Measurements from ENCODE around the gene MAPK10. TPM values are rescaled to one million over a fixed set of nuclear protein-coding genes. Genes with fewer than 3 reads are reported as not detected.

Gene MAPK10
- total and polyA plus RNA-seq, 4 donors, result 0.82 to 3.6 (median 2.3) TPM

GRCh38 chr4:86233090-86233489 is 126.8 kb downstream of the MAPK10 start:
- TF ChIP-seq TAF1 (conservative IDR thresholded peaks at IDR 0.05), result no peak
- TF ChIP-seq NR2F2 (IDR thresholded peaks at IDR 0.05), result no peak
- TF ChIP-seq, protein P1, sequence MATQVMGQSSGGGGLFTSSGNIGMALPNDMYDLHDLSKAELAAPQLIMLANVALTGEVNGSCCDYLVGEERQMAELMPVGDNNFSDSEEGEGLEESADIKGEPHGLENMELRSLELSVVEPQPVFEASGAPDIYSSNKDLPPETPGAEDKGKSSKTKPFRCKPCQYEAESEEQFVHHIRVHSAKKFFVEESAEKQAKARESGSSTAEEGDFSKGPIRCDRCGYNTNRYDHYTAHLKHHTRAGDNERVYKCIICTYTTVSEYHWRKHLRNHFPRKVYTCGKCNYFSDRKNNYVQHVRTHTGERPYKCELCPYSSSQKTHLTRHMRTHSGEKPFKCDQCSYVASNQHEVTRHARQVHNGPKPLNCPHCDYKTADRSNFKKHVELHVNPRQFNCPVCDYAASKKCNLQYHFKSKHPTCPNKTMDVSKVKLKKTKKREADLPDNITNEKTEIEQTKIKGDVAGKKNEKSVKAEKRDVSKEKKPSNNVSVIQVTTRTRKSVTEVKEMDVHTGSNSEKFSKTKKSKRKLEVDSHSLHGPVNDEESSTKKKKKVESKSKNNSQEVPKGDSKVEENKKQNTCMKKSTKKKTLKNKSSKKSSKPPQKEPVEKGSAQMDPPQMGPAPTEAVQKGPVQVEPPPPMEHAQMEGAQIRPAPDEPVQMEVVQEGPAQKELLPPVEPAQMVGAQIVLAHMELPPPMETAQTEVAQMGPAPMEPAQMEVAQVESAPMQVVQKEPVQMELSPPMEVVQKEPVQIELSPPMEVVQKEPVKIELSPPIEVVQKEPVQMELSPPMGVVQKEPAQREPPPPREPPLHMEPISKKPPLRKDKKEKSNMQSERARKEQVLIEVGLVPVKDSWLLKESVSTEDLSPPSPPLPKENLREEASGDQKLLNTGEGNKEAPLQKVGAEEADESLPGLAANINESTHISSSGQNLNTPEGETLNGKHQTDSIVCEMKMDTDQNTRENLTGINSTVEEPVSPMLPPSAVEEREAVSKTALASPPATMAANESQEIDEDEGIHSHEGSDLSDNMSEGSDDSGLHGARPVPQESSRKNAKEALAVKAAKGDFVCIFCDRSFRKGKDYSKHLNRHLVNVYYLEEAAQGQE (IDR thresholded peaks at IDR 0.05), result no peak
- TF ChIP-seq, protein P2, sequence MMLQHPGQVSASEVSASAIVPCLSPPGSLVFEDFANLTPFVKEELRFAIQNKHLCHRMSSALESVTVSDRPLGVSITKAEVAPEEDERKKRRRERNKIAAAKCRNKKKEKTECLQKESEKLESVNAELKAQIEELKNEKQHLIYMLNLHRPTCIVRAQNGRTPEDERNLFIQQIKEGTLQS (IDR thresholded peaks at IDR 0.05), result no peak
- TF ChIP-seq RXRA (IDR thresholded peaks at IDR 0.05), result no peak
- TF ChIP-seq HNF4G (IDR thresholded peaks at IDR 0.05), result no peak
- no peak for TF ChIP-seq SP1 (IDR thresholded peaks at IDR 0.05)
- no peak for TF ChIP-seq FOXA1 (IDR thresholded peaks at IDR 0.05)
- TF ChIP-seq HNF4A (conservative IDR thresholded peaks at IDR 0.05), result no peak
- TF ChIP-seq JUND (IDR thresholded peaks at IDR 0.05), result no peak
- no peak for TF ChIP-seq GABPA (IDR thresholded peaks at IDR 0.05 in 1 of 2, conservative IDR thresholded peaks at IDR 0.05 in 1 of 2)
- no peak for TF ChIP-seq ZBTB33 (IDR thresholded peaks at IDR 0.05)
- TF ChIP-seq FOXA2 (IDR thresholded peaks at IDR 0.05), result no peak
- no peak for TF ChIP-seq CTCF (IDR thresholded peaks at IDR 0.05; ENCODE audit: low read depth, low read length, missing input control)
- TF ChIP-seq RAD21 (IDR thresholded peaks at IDR 0.05), result no peak
- TF ChIP-seq MAX (IDR thresholded peaks at IDR 0.05), result no peak
- no peak for TF ChIP-seq EGR1 (IDR thresholded peaks at IDR 0.05; ENCODE audit: low read depth in 2 of 2)
- no peak for TF ChIP-seq YY1 (IDR thresholded peaks at IDR 0.05)
- no peaks in the 10 kb centered on the region for H3K27me3 ChIP-seq (ENCODE audit: control insufficient read depth in 4 of 4, insufficient read depth in 4 of 4, low read length in 3 of 4)
- H3K9ac ChIP-seq (ENCODE audit: low read depth in 1 of 2, low read length in 2 of 2), result no peak overlapping the region
- no peaks in the 10 kb centered on the region for H3K36me3 ChIP-seq (ENCODE audit: control insufficient read depth in 4 of 4, insufficient read depth in 3 of 4, low read depth in 1 of 4, low read length in 3 of 4)
- H3K27ac ChIP-seq (ENCODE audit: low read depth in 1 of 2, low read length in 2 of 2), result no peak overlapping the region
- WGBS, result 65% methylated on average over 3 of the region's 3 CpGs
- no peak overlapping the region for H3K4me3 ChIP-seq (ENCODE audit: low read depth in 1 of 3, low read length in 3 of 3)
- DNase-seq (ENCODE audit: low spot score), result no peak
- H3K4me1 ChIP-seq (ENCODE audit: control insufficient read depth in 4 of 4, insufficient read depth in 4 of 4, low read length in 3 of 4), result no peaks in the 10 kb centered on the region
- no peaks in the 10 kb centered on the region for H3K9me3 ChIP-seq (ENCODE audit: control insufficient read depth in 4 of 4, low read length in 3 of 4)

Data from liver (tissue), 9 donors.